ENCODE data around the gene MAGI1.

DNA sequence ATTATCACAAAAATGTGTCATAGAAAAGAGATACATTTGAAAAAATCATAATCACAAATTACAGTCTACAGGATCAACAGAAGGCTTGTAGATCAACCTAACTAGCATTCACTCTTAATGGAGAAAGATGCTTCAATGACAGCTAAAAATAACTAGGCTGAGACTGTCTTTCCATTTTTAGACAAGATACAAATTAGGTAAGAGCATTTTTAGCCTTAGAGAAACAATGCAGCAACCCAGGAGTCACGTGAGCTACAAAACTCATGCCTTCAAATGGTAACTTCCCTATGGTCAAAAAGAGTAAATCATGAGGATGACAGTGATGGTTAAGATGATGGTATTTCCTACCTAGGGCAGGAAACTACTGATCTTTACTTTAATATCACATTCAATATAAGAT is 415.4 kb downstream of the MAGI1 start:
- TF ChIP-seq POLR2A (IDR thresholded peaks at IDR 0.05; ENCODE audit: low read depth, low read length) (no peak), POLR2AphosphoS5 (IDR thresholded peaks at IDR 0.05; ENCODE audit: low read depth, low read length) (no peak), TAF1 (IDR thresholded peaks at IDR 0.05; ENCODE audit: borderline replicate concordance, low read depth, low read length) (no peak)

Measured in GM12892 (cell line).